H1 (cell line): ENCODE data around the gene NCOA1. TPM values are rescaled to one million over a fixed set of nuclear protein-coding genes. Genes with fewer than 3 reads are reported as not detected.

Source experiments
- CTCF ChIA-PET: fragments of 300-600 bp; sonication (Branson Sonifier 250); formaldehyde crosslinking; loops from one replicate; lab custom pipeline; 2021; ENCODE audit not compliant: partially characterized antibody; lab: Charles Lee
- POLR2A ChIA-PET: fragments of 300-600 bp; sonication (Branson Sonifier 250); formaldehyde crosslinking; loops from one replicate; lab custom pipeline; 2021; ENCODE audit warnings: inconsistent platforms; ENCODE audit not compliant: partially characterized antibody; lab: Charles Lee
- DNase-seq, 2 experiments: peaks; one replicate each; pipeline versions ENCODE4 v3.0.0 to v3.0.0-alpha.2; 2010 to 2022; ENCODE audit warnings: low spot score in 2 of 2, low read depth in 1 of 2, mixed read lengths in 1 of 2
- FAIRE-seq: peaks from 2 replicates; lab custom pipeline; 2011; peaks lifted over from hg19 to GRCh38; lab: Jason Lieb, UNC
- H2AFZ ChIP-seq: 2 replicates; pipeline ENCODE4 v1.8.1; 2012; ENCODE audit warnings: low read length, inconsistent platforms
- H2AK5ac ChIP-seq: 2 replicates; pipeline ENCODE4 v1.6.1; 2013; ENCODE audit warnings: low read depth, low read length
- H2BK120ac ChIP-seq: replicated peaks from 2 replicates; pipeline ENCODE3; 2013; ENCODE audit warnings: low read depth, low read length, inconsistent platforms
- H2BK12ac ChIP-seq: 2 replicates; pipeline ENCODE4 v1.6.1; 2013; ENCODE audit warnings: low read depth, low read length
- H2BK15ac ChIP-seq: 2 replicates; pipeline ENCODE4 v1.6.1; 2013; ENCODE audit warnings: low read length
- H2BK20ac ChIP-seq: 2 replicates; pipeline ENCODE4 v1.6.1; 2013; ENCODE audit warnings: low read length
- H2BK5ac ChIP-seq: 2 replicates; pipeline ENCODE4 v1.6.1; 2013; ENCODE audit warnings: low read depth, low read length
- H3K14ac ChIP-seq: 2 replicates; pipeline ENCODE4 v1.6.1; 2013; ENCODE audit warnings: inconsistent platforms; ENCODE audit not compliant: insufficient read length
- H3K18ac ChIP-seq: 2 replicates; pipeline ENCODE4 v1.6.1; 2013; ENCODE audit warnings: low read length; ENCODE audit errors: extremely low read depth
- H3K23ac ChIP-seq: 2 replicates; pipeline ENCODE4 v1.6.1; 2013; ENCODE audit warnings: inconsistent platforms; ENCODE audit not compliant: insufficient read length
- H3K23me2 ChIP-seq: 2 replicates; pipeline ENCODE4 v1.6.1; 2013; ENCODE audit warnings: low read depth, low read length
- H3K27ac ChIP-seq: 2 replicates; pipeline ENCODE4 v1.6.1; 2011; ENCODE audit warnings: low read depth, low read length, inconsistent platforms
- H3K27me3 ChIP-seq, 4 experiments: replicated peaks in 1 of 4; 1 replicate in 1 of 4; 2 replicates in 3 of 4; pipeline versions ENCODE4 v1.6.1 to v1.8.1; 2011 to 2013; ENCODE audit warnings: low read length in 3 of 4, mild to moderate bottlenecking in 3 of 4, inconsistent platforms in 2 of 4, mixed read lengths in 2 of 4, moderate library complexity in 1 of 4; ENCODE audit not compliant: control insufficient read depth in 3 of 4, insufficient read depth in 3 of 4; ENCODE audit errors: extremely low read depth in 1 of 4
- H3K36me3 ChIP-seq, 4 experiments: 2 replicates each; pipeline versions ENCODE4 v1.6.1 to v1.8.1; 2011 to 2013; ENCODE audit warnings: mild to moderate bottlenecking in 4 of 4, low read length in 3 of 4, moderate library complexity in 2 of 4, control low read depth in 1 of 4, inconsistent platforms in 1 of 4; ENCODE audit not compliant: insufficient read depth in 4 of 4, control insufficient read depth in 2 of 4
- H3K4ac ChIP-seq: replicated peaks from 2 replicates; pipeline ENCODE3; 2013; ENCODE audit warnings: low read length, low read depth, mixed read lengths, inconsistent platforms; ENCODE audit not compliant: insufficient read length
- H3K4me1 ChIP-seq, 4 experiments: replicated peaks in 1 of 4; 1 replicate in 1 of 4; 2 replicates in 3 of 4; pipeline versions ENCODE4 v1.6.1 to v1.8.1; 2011 to 2013; ENCODE audit warnings: low read length in 3 of 4, inconsistent platforms in 2 of 4, mixed read lengths in 1 of 4; ENCODE audit not compliant: insufficient read depth in 4 of 4, control insufficient read depth in 3 of 4
- H3K4me2 ChIP-seq, 2 experiments: 2 replicates each; pipeline versions ENCODE4 v1.6.1 to v1.8.1; 2011 to 2013; ENCODE audit warnings: low read depth in 2 of 2, low read length in 2 of 2, control low read depth in 1 of 2, inconsistent platforms in 1 of 2, mild to moderate bottlenecking in 1 of 2; ENCODE audit not compliant: insufficient read depth in 1 of 2
- H3K4me3 ChIP-seq, 4 experiments: fragments of 200-600, 300-600 bp in 1 of 4; sonication (generic), shearing (Covaris generic), sonication (Bioruptor Twin) in 1 of 4; 2 replicates each; pipeline versions ENCODE4 v1.5.1 to v1.8.1; 2011 to 2016; ENCODE audit warnings: low read length in 4 of 4, low read depth in 3 of 4, control low read depth in 2 of 4, inconsistent platforms in 2 of 4, mild to moderate bottlenecking in 2 of 4, mixed read lengths in 1 of 4, moderate library complexity in 1 of 4; ENCODE audit not compliant: insufficient read depth in 2 of 4; ENCODE audit errors: extremely low read depth in 1 of 4
- H3K56ac ChIP-seq: replicated peaks from 2 replicates; pipeline ENCODE3; 2013; ENCODE audit warnings: low read depth, mild to moderate bottlenecking, mixed read lengths, low read length, inconsistent platforms; ENCODE audit not compliant: insufficient read length
- H3K79me1 ChIP-seq: 2 replicates; pipeline ENCODE4 v1.6.1; 2013; ENCODE audit warnings: low read depth, low read length, control low read depth
- H3K79me2 ChIP-seq, 2 experiments: 2 replicates each; pipeline versions ENCODE4 v1.6.1 to v1.8.1; 2012 to 2013; ENCODE audit warnings: low read length in 2 of 2, mild to moderate bottlenecking in 2 of 2, inconsistent platforms in 1 of 2; ENCODE audit not compliant: insufficient read depth in 2 of 2, control insufficient read depth in 1 of 2
- H3K9ac ChIP-seq, 4 experiments: replicated peaks in 1 of 4; 1 replicate in 1 of 4; 2 replicates in 3 of 4; pipeline versions ENCODE4 v1.6.1 to v1.8.1; 2011 to 2013; ENCODE audit warnings: low read depth in 3 of 4, low read length in 3 of 4, control low read depth in 2 of 4, mild to moderate bottlenecking in 2 of 4, moderate library complexity in 2 of 4, inconsistent platforms in 1 of 4; ENCODE audit errors: extremely low read depth in 1 of 4
- H3K9me3 ChIP-seq, 2 experiments: 2 replicates each; pipeline versions ENCODE4 v1.6.1 to v1.8.1; 2012 to 2013; ENCODE audit warnings: mild to moderate bottlenecking in 2 of 2, moderate library complexity in 2 of 2, control low read depth in 1 of 2, inconsistent platforms in 1 of 2, low read depth in 1 of 2, low read length in 1 of 2, mixed read lengths in 1 of 2; ENCODE audit not compliant: insufficient read depth in 2 of 2
- H4K20me1 ChIP-seq, 2 experiments: replicated peaks in 1 of 2; 2 replicates each; pipeline versions ENCODE3 to v1.8.1; 2011 to 2013; ENCODE audit warnings: inconsistent platforms in 2 of 2, low read length in 2 of 2, mild to moderate bottlenecking in 1 of 2; ENCODE audit not compliant: insufficient read depth in 2 of 2, control insufficient read depth in 1 of 2
- H4K5ac ChIP-seq: 2 replicates; pipeline ENCODE4 v1.6.1; 2013; ENCODE audit warnings: low read length, low read depth, mixed read lengths, inconsistent platforms; ENCODE audit not compliant: insufficient read length
- H4K8ac ChIP-seq: 2 replicates; pipeline ENCODE4 v1.8.0; 2013; ENCODE audit warnings: mild to moderate bottlenecking, moderate library complexity, low read length, inconsistent platforms; ENCODE audit not compliant: insufficient read depth; ENCODE audit errors: extremely low read depth
- H4K91ac ChIP-seq: replicated peaks from 2 replicates; pipeline ENCODE3; 2013; ENCODE audit warnings: low read length, mixed read lengths, inconsistent platforms; ENCODE audit not compliant: insufficient read length
- CBX8 ChIP-seq: fragments of 300-800, 300-1000 bp; sonication (generic); IDR thresholded peaks from 2 replicates; pipeline ENCODE4 v1.7.1; 2016; ENCODE audit warnings: low read depth, low read length, borderline replicate concordance
- GTF2F1 ChIP-seq: IDR thresholded peaks from 2 replicates; pipeline ENCODE4 v1.6.1; 2012; ENCODE audit warnings: low read depth, low read length, improper control_type of control experiment, borderline replicate concordance
- HDAC2 ChIP-seq, 2 experiments: fragments of 300-600 bp in 1 of 2; sonication (generic) in 1 of 2; IDR thresholded peaks; 2 replicates each; pipeline ENCODE4 v1.6.1; 2011 to 2012; ENCODE audit warnings: low read depth in 2 of 2, low read length in 2 of 2, mild to moderate bottlenecking in 2 of 2, moderate library complexity in 2 of 2, borderline replicate concordance in 1 of 2, inconsistent platforms in 1 of 2
- POLR2A ChIP-seq, 2 experiments: IDR thresholded peaks; 1 replicate in 1 of 2; 2 replicates in 1 of 2; pipeline ENCODE4 v1.6.1; 2011; ENCODE audit warnings: low read depth in 2 of 2, low read length in 2 of 2, mild to moderate bottlenecking in 2 of 2; ENCODE audit errors: control extremely low read depth in 1 of 2
- SRF ChIP-seq: IDR thresholded peaks from 2 replicates; pipeline ENCODE4 v1.6.1; 2011; ENCODE audit warnings: mild to moderate bottlenecking, low read depth, low read length, moderate library complexity
- whole genome bisulfite sequencing, 2 experiments: shearing (Covaris generic) in 1 of 2; methylation state at CpG; one replicate each; pipeline versions ENCODE4 v1.1.6 to v1.1.7; 2013 to 2015; ENCODE audit warnings: low lambda C conversion rate in 2 of 2, mixed read lengths in 2 of 2, inconsistent platforms in 1 of 2, low coverage in 1 of 2, missing lambda C conversion rate in 1 of 2; ENCODE audit not compliant: insufficient replicate concordance in 2 of 2, insufficient coverage in 1 of 2, insufficient read length in 1 of 2; ENCODE audit errors: extremely low coverage in 1 of 2, missing lambda C conversion rate in 1 of 2; 5-methylcytosine and 5-hydroxymethylcytosine counted together
- polyA plus RNA-seq, 7 experiments: library from polyadenylated mRNA; depleted of rRNA in 3 of 7; stranded (reverse) in 5 of 7; unstranded in 2 of 7; fragments of >200 nt in 5 of 7; fragments of 200-250 nt in 2 of 7; gene quantifications; 1 replicate in 5 of 7; 2 replicates in 1 of 7; 4 replicates in 1 of 7; pipeline versions ENCODE4 v1.2.1 to v1.2.3, GENCODE V29; 2011 to 2013; ENCODE audit warnings: missing spikeins in 2 of 7, mixed read lengths in 2 of 7
- total RNA-seq: library from RNA; stranded (reverse); fragmentation: NEBNext Ultra II Directional; extraction: Animal tissue kit (Norgen Biotek cat#: 25700); gene quantifications from 2 replicates; pipeline ENCODE4 v1.2.1, GENCODE V29; 2021

The NCOA1 gene
- total and polyA plus RNA-seq, 2 of the 8 experiments (the other 6 are each of a cell fraction or from before 2014, with no cell fraction given), result 12.8 to 17.9 TPM

DNA sequence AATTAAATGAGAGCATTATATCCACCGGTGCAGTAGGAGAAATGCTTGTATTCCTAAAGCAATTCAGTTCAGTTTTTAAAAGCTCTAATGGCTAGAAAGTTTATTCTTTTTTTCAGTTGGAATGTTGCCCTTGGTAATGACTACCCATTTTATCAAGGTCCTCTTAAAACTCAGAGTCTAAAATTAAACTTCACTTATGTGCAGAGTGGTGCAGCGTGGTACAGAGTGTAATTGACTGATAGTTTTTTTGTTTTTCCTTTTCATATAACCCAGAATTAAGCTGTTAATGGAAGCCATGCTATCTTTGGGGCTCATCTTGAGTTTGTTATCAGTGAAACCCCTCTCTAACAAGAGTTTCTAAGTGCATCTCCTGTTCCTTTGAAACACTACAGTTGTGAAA is 21.4 kb downstream of the NCOA1 start:
- FAIRE-seq (no peak), DNase-seq (no peak)
- H3K4me2 ChIP-seq, result no peak overlapping the region
- H3K79me1 ChIP-seq, result peaks cover 2% of the 10 kb centered on the region; the same call in 1 of the 2 replicates
- no peak overlapping the region for H2BK5ac ChIP-seq
- H3K36me3 ChIP-seq, result no peaks in the 10 kb centered on the region
- H3K56ac ChIP-seq, result no peak overlapping the region
- ChIA-PET POLR2A (no interaction called here), CTCF (interaction anchor here (0.7 kb wide), 1 partner anchor 128 kb away, joined by 3 read pairs; no protein-coding TSS in a partner anchor)
- H3K23me2 ChIP-seq, result no peaks in the 10 kb centered on the region; the same call in 1 of the 2 replicates
- no peak overlapping the region for H3K18ac ChIP-seq
- H4K8ac ChIP-seq, result no peak overlapping the region
- no peak overlapping the region for H2AK5ac ChIP-seq
- no peak overlapping the region for H3K4ac ChIP-seq
- H4K91ac ChIP-seq, result no peak overlapping the region
- H2BK120ac ChIP-seq, result no peak overlapping the region
- no peak overlapping the region for H3K14ac ChIP-seq
- no peak overlapping the region for H3K27ac ChIP-seq
- H2BK15ac ChIP-seq, result no peak overlapping the region
- no peak overlapping the region for H3K9ac ChIP-seq
- peaks cover 0 to 18% of the 10 kb centered on the region in 2 experiments; a peak in 2 of 4 replicates for H3K79me2 ChIP-seq
- H2AFZ ChIP-seq, result no peak overlapping the region
- H3K27me3 ChIP-seq, result no peaks in the 10 kb centered on the region
- no peak overlapping the region for H2BK12ac ChIP-seq
- no peaks in the 10 kb centered on the region for H3K9me3 ChIP-seq
- WGBS, 2 experiments, result 84% methylated on average over 2 of the region's 2 CpGs; no CpG with 5 or more reads in 1 of the 2 experiments
- no peak for TF ChIP-seq CBX8
- TF ChIP-seq SRF, result no peak
- TF ChIP-seq HDAC2 (IDR thresholded peaks at IDR 0.05; ENCODE audit: borderline replicate concordance in 1 of 2, low read depth in 2 of 2, low read length in 2 of 2), result no peak
- TF ChIP-seq POLR2A (IDR thresholded peaks at IDR 0.05; ENCODE audit: control extremely low read depth in 1 of 2, low read depth in 2 of 2, low read length in 2 of 2), result no peak
- TF ChIP-seq GTF2F1, result no peak
- H3K4me3 ChIP-seq, result no peak overlapping the region
- H3K23ac ChIP-seq, result no peak overlapping the region
- H4K20me1 ChIP-seq, result no peaks in the 10 kb centered on the region
- H2BK20ac ChIP-seq, result no peak overlapping the region
- no peaks in the 10 kb centered on the region for H3K4me1 ChIP-seq
- H4K5ac ChIP-seq, result no peak overlapping the region
